ENCODE measurements around the gene MEGF6. TPM values are rescaled to one million over a fixed set of nuclear protein-coding genes. Genes with fewer than 3 reads are reported as not detected.
A peak's percentile ranks its signal among the peaks of the same experiment; 100 is the strongest.

The MEGF6 gene
- total and polyA plus RNA-seq, 9 of the 15 experiments (the other 6 are each of a cell fraction or from before 2014, with no cell fraction given), result 0.03 to 1.7 (median 0.24) TPM; not detected in 3

- TF ChIP-seq NCOR1 (IDR thresholded peaks at IDR 0.05) (no peak; the same call in 1 of the 2 replicates), SOX6 (IDR thresholded peaks at IDR 0.05) (peak; percentile 74), THRB (CRISPR knock-in tag; conservative IDR thresholded peaks at IDR 0.05) (no peak), ATF1 (CRISPR knock-in tag; IDR thresholded peaks at IDR 0.05) (no peak), ATF1 (tag; IDR thresholded peaks at IDR 0.05) (peak; percentile 46), ZNF668 (CRISPR knock-in tag; IDR thresholded peaks at IDR 0.05) (no peak), ZKSCAN8 (CRISPR knock-in tag; IDR thresholded peaks at IDR 0.05) (no peak), RBM17 (IDR thresholded peaks at IDR 0.05; ENCODE audit: borderline replicate concordance, low read depth, low read length) (no peak), ZBTB5 (IDR thresholded peaks at IDR 0.05) (no peak), TAL1 (IDR thresholded peaks at IDR 0.05) (peak; percentile 80), MBD2 (IDR thresholded peaks at IDR 0.05; ENCODE audit: borderline replicate concordance, low read depth) (no peak), PTRF (tag; IDR thresholded peaks at IDR 0.05) (no peak), ZBTB9 (CRISPR knock-in tag; IDR thresholded peaks at IDR 0.05) (no peak)
- TF ChIP-seq, protein P1, sequence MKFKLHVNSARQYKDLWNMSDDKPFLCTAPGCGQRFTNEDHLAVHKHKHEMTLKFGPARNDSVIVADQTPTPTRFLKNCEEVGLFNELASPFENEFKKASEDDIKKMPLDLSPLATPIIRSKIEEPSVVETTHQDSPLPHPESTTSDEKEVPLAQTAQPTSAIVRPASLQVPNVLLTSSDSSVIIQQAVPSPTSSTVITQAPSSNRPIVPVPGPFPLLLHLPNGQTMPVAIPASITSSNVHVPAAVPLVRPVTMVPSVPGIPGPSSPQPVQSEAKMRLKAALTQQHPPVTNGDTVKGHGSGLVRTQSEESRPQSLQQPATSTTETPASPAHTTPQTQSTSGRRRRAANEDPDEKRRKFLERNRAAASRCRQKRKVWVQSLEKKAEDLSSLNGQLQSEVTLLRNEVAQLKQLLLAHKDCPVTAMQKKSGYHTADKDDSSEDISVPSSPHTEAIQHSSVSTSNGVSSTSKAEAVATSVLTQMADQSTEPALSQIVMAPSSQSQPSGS (CRISPR knock-in tag; IDR thresholded peaks at IDR 0.05), result no peak
Measured at GRCh38 chr1:3625151-3625907, 14.0 kb upstream of the MEGF6 start (continued).

All from K562 (cell line).